Ovary (tissue), 1 donor: ENCODE measurements around the gene STRIP1.

ENCODE experiments used
- EP300 ChIP-seq: sonication (generic); formaldehyde crosslinking; IDR thresholded peaks from one replicate; pipeline ENCODE4 v1.6.1; 2017; ENCODE audit warnings: antibody characterized with exemption
- POLR2A ChIP-seq: fragments of 450-650 bp; IDR thresholded peaks from one replicate; pipeline ENCODE4 v1.6.1; 2017; ENCODE audit warnings: antibody characterized with exemption, mild to moderate bottlenecking, moderate library complexity

- TF ChIP-seq POLR2A (no peak), EP300 (no peak)
Observed at GRCh38 chr1:110024613-110025012, 9.8 kb upstream of the STRIP1 start.
